ENCODE data around the gene TUNAR. TPM values are rescaled to one million over a fixed set of nuclear protein-coding genes. Genes with fewer than 3 reads are reported as not detected.
A peak's percentile ranks its signal among the peaks of the same experiment; 100 is the strongest.

Gene TUNAR
- total and polyA plus RNA-seq, 9 donors, result 0.04 to 0.93 (median 0.13) TPM; not detected in 1

DNA sequence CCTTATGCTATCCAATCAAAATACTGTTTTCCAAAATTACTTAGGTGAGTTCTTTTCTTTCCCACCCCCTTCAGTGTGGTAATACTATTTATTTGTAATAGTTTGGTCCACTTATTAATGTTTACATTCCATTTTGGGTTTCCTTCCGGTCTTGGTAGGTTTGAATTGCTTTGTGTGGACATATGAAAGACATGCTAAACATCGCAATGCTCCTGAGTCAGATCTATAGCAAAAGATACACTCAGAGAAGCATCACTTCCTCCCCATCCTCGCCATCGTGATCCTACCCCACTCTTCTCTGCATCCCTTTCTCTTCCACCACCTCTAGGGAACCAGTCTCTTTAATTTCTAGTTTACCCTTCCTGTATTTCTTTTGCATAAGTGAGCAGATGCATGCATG lies 30.0 kb downstream of the TUNAR start:
- Histone ChIP-seq H3K4me3 (ENCODE audit: low read length) (no peak overlapping the region), H3K4me1 (ENCODE audit: control insufficient read depth, insufficient read depth, low read length) (no peaks in the 10 kb centered on the region), H3K27me3 (ENCODE audit: control insufficient read depth, insufficient read depth, low read length) (peaks cover 4% of the 10 kb centered on the region), H3K9me3 (replicated peaks; ENCODE audit: control insufficient read depth, low read depth, low read length) (no peaks in the 10 kb centered on the region), H3K36me3 (ENCODE audit: control insufficient read depth, insufficient read depth, low read length) (no peaks in the 10 kb centered on the region), H3K27ac (ENCODE audit: low read length) (no peak overlapping the region)
- WGBS (ENCODE audit: insufficient coverage), result 80% methylated on average over 1 of the region's 4 CpGs
- DNase-seq, result no peak

DNA sequence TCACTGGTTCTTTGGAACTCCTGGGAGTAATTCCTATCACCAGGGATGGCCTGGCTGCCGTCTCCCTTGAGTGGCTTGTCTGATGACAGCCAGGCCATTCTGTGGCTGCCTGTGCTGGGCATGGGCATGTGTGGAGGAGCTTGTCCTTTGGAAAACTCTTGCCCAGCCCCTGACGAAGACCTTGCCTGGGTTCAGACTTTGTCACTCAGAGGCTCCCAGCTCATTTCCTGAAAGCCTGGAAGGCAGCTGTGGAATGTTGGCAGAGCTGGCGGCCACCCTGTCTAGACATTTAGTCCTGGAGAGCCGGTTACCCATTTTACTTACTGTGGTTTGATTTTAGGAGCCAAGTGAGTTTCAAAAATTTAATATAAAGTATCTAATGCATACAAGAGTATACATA lies 34.0 kb downstream of the TUNAR start:
- 50% methylated on average over 1 of the region's 4 CpGs for WGBS (ENCODE audit: insufficient coverage)
- DNase-seq, result no peak
- H3K27me3 ChIP-seq (ENCODE audit: control insufficient read depth, insufficient read depth, low read length), result no peaks in the 10 kb centered on the region
- no peak overlapping the region for H3K27ac ChIP-seq (ENCODE audit: low read length)
- no peaks in the 10 kb centered on the region for H3K36me3 ChIP-seq (ENCODE audit: control insufficient read depth, insufficient read depth, low read length)
- H3K4me3 ChIP-seq (ENCODE audit: low read length), result no peak overlapping the region
- H3K4me1 ChIP-seq (ENCODE audit: control insufficient read depth, insufficient read depth, low read length), result no peaks in the 10 kb centered on the region
- H3K9me3 ChIP-seq (replicated peaks; ENCODE audit: control insufficient read depth, low read depth, low read length), result no peaks in the 10 kb centered on the region

GRCh38 chr14:95911456-95911855 lies 34.8 kb downstream of the TUNAR start:
- H3K27me3 ChIP-seq (ENCODE audit: control insufficient read depth, insufficient read depth, low read length), result peaks cover 1% of the 10 kb centered on the region
- H3K36me3 ChIP-seq (ENCODE audit: control insufficient read depth, insufficient read depth, low read length), result no peaks in the 10 kb centered on the region
- no peaks in the 10 kb centered on the region for H3K9me3 ChIP-seq (replicated peaks; ENCODE audit: control insufficient read depth, low read depth, low read length)
- WGBS (ENCODE audit: insufficient coverage), result 72% methylated on average over 6 of the region's 7 CpGs
- no peak overlapping the region for H3K4me3 ChIP-seq (ENCODE audit: low read length)
- DNase-seq, result peak; percentile 53
- no peak overlapping the region for H3K27ac ChIP-seq (ENCODE audit: low read length)
- H3K4me1 ChIP-seq (ENCODE audit: control insufficient read depth, insufficient read depth, low read length), result no peaks in the 10 kb centered on the region

DNA sequence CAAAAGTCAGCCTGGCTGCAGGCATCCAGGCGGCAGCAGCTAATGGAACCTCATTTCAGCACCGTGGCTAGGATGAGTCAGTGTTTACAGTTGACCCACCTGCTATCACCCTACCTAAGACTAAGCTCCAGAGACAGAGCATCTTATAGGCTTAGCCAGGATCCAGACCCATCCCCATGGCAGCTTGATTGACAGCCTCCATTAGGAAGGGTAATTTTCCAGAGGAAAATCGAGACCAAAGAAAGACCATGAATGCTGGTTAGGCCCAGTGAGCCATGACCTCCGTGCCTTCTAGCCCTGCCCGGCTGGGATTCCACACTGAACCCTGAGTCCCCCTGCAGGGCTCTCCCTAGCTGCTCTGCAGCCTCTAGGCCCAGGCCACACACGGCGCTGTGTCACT lies 38.7 kb downstream of the TUNAR start:
- 35% methylated on average over 5 of the region's 7 CpGs for WGBS (ENCODE audit: insufficient coverage)
- Histone ChIP-seq H3K9me3 (replicated peaks; ENCODE audit: control insufficient read depth, low read depth, low read length) (no peaks in the 10 kb centered on the region), H3K36me3 (ENCODE audit: control insufficient read depth, insufficient read depth, low read length) (no peaks in the 10 kb centered on the region), H3K27ac (ENCODE audit: low read length) (no peak overlapping the region), H3K4me1 (ENCODE audit: control insufficient read depth, insufficient read depth, low read length) (no peaks in the 10 kb centered on the region), H3K4me3 (ENCODE audit: low read length) (no peak overlapping the region), H3K27me3 (ENCODE audit: control insufficient read depth, insufficient read depth, low read length) (peaks cover 2% of the 10 kb centered on the region)
- DNase-seq, result no peak

DNA sequence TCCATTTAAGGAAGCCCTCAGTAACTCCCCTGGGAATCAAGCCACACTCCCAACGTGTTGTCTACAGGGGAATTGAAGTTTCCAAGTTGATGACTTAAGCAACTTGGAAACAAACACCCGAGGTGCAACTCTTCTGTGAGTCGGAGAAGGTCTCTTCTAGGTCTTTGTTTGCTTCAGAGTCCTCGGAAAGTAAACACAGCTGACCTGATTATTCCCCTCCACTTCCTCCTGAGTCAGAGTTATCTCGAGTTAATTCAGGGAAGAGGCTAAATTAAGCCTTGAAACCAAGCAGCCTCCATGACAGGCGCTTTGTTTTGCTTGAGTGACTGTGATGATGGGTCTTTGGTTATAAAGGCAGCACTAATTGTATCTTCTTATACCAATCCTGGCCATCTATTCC lies 41.8 kb downstream of the TUNAR start:
- Histone ChIP-seq H3K4me1 (ENCODE audit: control insufficient read depth, insufficient read depth, low read length) (no peaks in the 10 kb centered on the region), H3K4me3 (ENCODE audit: low read length) (no peak overlapping the region), H3K27me3 (ENCODE audit: control insufficient read depth, insufficient read depth, low read length) (peaks cover 2% of the 10 kb centered on the region), H3K9me3 (replicated peaks; ENCODE audit: control insufficient read depth, low read depth, low read length) (no peaks in the 10 kb centered on the region), H3K36me3 (ENCODE audit: control insufficient read depth, insufficient read depth, low read length) (no peaks in the 10 kb centered on the region), H3K27ac (ENCODE audit: low read length) (no peak overlapping the region)
- WGBS (ENCODE audit: insufficient coverage), result no CpG with 5 or more reads among the region's 6 CpGs
- DNase-seq, result no peak

DNA sequence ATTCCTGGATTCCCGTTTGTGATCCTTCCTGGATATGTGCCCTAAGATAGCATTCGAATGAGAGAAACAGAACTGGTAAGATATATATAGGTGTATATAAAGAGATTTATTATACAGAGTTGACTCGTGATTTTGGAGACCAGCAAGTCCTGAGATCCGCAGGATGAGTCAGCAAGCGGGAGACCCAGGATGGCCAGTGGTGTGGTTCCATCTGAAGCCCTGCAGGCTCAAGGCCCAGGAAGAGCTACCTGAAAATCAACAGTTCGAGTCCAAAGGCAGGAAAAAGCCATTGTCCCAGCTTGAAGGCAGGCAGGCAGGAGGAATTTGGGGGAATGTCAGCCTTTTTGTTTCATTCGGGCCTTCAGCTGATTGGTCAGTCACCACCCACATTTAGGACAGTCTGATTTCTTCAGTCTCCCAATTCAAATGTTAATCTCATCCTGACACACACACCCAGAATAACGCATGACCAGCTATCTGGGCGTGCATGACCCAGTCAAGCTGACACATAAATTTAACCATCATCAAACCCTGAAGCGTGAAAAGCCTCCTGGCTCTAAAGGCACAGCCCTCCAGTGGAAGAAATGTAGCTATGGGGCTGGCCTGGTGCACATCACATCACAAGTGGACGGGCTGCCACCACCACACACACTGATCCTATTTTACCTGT lies 44.3 kb downstream of the TUNAR start:
- no peaks in the 10 kb centered on the region for H3K9me3 ChIP-seq (replicated peaks; ENCODE audit: control insufficient read depth, low read depth, low read length)
- 75% methylated on average over 5 of the region's 11 CpGs for WGBS (ENCODE audit: insufficient coverage)
- no peak overlapping the region for H3K27ac ChIP-seq (ENCODE audit: low read length)
- no peak for DNase-seq
- no peak overlapping the region for H3K4me3 ChIP-seq (ENCODE audit: low read length)
- no peaks in the 10 kb centered on the region for H3K4me1 ChIP-seq (ENCODE audit: control insufficient read depth, insufficient read depth, low read length)
- H3K36me3 ChIP-seq (ENCODE audit: control insufficient read depth, insufficient read depth, low read length), result no peaks in the 10 kb centered on the region
- peaks cover 2% of the 10 kb centered on the region for H3K27me3 ChIP-seq (ENCODE audit: control insufficient read depth, insufficient read depth, low read length)

- DNase-seq, result no peak
- Histone ChIP-seq H3K27ac (ENCODE audit: low read length) (no peak overlapping the region), H3K27me3 (ENCODE audit: control insufficient read depth, insufficient read depth, low read length) (no peaks in the 10 kb centered on the region), H3K4me1 (ENCODE audit: control insufficient read depth, insufficient read depth, low read length) (no peaks in the 10 kb centered on the region), H3K9me3 (replicated peaks; ENCODE audit: control insufficient read depth, low read depth, low read length) (no peaks in the 10 kb centered on the region), H3K4me3 (ENCODE audit: low read length) (no peak overlapping the region), H3K36me3 (ENCODE audit: control insufficient read depth, insufficient read depth, low read length) (no peaks in the 10 kb centered on the region)
- WGBS (ENCODE audit: insufficient coverage), result 89% methylated on average over 2 of the region's 4 CpGs
Observed at GRCh38 chr14:95922080-95922479, 45.4 kb downstream of the TUNAR start.

- no peak overlapping the region for H3K4me3 ChIP-seq (ENCODE audit: low read length)
- H3K27me3 ChIP-seq (ENCODE audit: control insufficient read depth, insufficient read depth, low read length), result no peaks in the 10 kb centered on the region
- H3K36me3 ChIP-seq (ENCODE audit: control insufficient read depth, insufficient read depth, low read length), result no peaks in the 10 kb centered on the region
- no peak overlapping the region for H3K27ac ChIP-seq (ENCODE audit: low read length)
- DNase-seq, result no peak
- no peaks in the 10 kb centered on the region for H3K9me3 ChIP-seq (replicated peaks; ENCODE audit: control insufficient read depth, low read depth, low read length)
- H3K4me1 ChIP-seq (ENCODE audit: control insufficient read depth, insufficient read depth, low read length), result no peaks in the 10 kb centered on the region
- no CpG with 5 or more reads among the region's 2 CpGs for WGBS (ENCODE audit: insufficient coverage)
Observed at GRCh38 chr14:95928751-95929150, 52.1 kb downstream of the TUNAR start.

- Histone ChIP-seq H3K27ac (ENCODE audit: low read length) (no peak overlapping the region), H3K36me3 (ENCODE audit: control insufficient read depth, insufficient read depth, low read length) (no peaks in the 10 kb centered on the region), H3K9me3 (replicated peaks; ENCODE audit: control insufficient read depth, low read depth, low read length) (no peaks in the 10 kb centered on the region), H3K4me1 (ENCODE audit: control insufficient read depth, insufficient read depth, low read length) (no peaks in the 10 kb centered on the region), H3K27me3 (ENCODE audit: control insufficient read depth, insufficient read depth, low read length) (no peaks in the 10 kb centered on the region), H3K4me3 (ENCODE audit: low read length) (no peak overlapping the region)
- DNase-seq, result no peak
Observed at GRCh38 chr14:95931384-95931783, 54.8 kb downstream of the TUNAR start.

GRCh38 chr14:95935228-95935822 lies 58.7 kb downstream of the TUNAR start:
- Histone ChIP-seq H3K27ac (ENCODE audit: low read length) (no peak overlapping the region), H3K36me3 (ENCODE audit: control insufficient read depth, insufficient read depth, low read length) (no peaks in the 10 kb centered on the region), H3K27me3 (ENCODE audit: control insufficient read depth, insufficient read depth, low read length) (no peaks in the 10 kb centered on the region), H3K4me3 (ENCODE audit: low read length) (no peak overlapping the region), H3K9me3 (replicated peaks; ENCODE audit: control insufficient read depth, low read depth, low read length) (no peaks in the 10 kb centered on the region), H3K4me1 (ENCODE audit: control insufficient read depth, insufficient read depth, low read length) (no peaks in the 10 kb centered on the region)
- no CpG with 5 or more reads among the region's 2 CpGs for WGBS (ENCODE audit: insufficient coverage)
- peak; percentile 59 for DNase-seq

DNA sequence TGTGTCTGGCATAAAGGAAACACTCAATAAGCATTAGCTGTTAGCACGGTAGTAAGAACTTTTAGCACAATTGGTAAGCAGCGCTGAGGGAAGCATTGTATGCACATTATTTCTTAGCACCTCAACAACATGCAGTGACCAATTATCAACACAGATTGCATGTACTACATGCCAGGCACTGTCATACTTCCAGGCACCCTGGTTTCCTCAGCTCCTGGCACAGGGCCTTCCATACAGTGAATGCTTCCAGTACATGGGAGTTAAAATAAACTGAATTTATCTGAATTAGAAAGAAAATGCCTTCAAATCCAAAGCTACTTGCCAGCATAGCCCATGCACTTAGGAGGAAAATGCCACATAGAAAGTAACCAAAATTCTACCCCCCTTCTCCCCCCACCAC lies 59.4 kb downstream of the TUNAR start:
- Histone ChIP-seq H3K27ac (ENCODE audit: low read length) (no peak overlapping the region), H3K36me3 (ENCODE audit: control insufficient read depth, insufficient read depth, low read length) (no peaks in the 10 kb centered on the region), H3K9me3 (replicated peaks; ENCODE audit: control insufficient read depth, low read depth, low read length) (no peaks in the 10 kb centered on the region), H3K27me3 (ENCODE audit: control insufficient read depth, insufficient read depth, low read length) (no peaks in the 10 kb centered on the region), H3K4me1 (ENCODE audit: control insufficient read depth, insufficient read depth, low read length) (no peaks in the 10 kb centered on the region), H3K4me3 (ENCODE audit: low read length) (no peak overlapping the region)
- DNase-seq, result no peak
- 86% methylated on average over 1 of the region's 2 CpGs for WGBS (ENCODE audit: insufficient coverage)
